Gastroesophageal sphincter (tissue), 3 donors: ENCODE measurements around the gene SOWAHB.

Experiments
- POLR2A ChIP-seq, 2 donors: fragments of 450-650 bp; IDR thresholded peaks; one replicate each; pipeline ENCODE4 v1.6.1; 2017; ENCODE audit warnings: antibody characterized with exemption in 2 of 2, mild to moderate bottlenecking in 2 of 2, moderate library complexity in 1 of 2
- POLR2AphosphoS5 ChIP-seq: sonication (generic); formaldehyde crosslinking; IDR thresholded peaks from one replicate; pipeline ENCODE4 v1.6.1; 2017; ENCODE audit warnings: antibody characterized with exemption
- TF ChIP-seq, protein P1 (sequence below), 4 experiments: fragments of 200-600 bp in 2 of 4; fragments of 450-650 bp in 2 of 4; sonication (generic) in 1 of 4; IDR thresholded peaks; one replicate each; pipeline ENCODE4 v1.5.1; 2017 to 2019; ENCODE audit warnings: antibody characterized with exemption in 4 of 4, mild to moderate bottlenecking in 2 of 4, moderate library complexity in 2 of 4

DNA sequence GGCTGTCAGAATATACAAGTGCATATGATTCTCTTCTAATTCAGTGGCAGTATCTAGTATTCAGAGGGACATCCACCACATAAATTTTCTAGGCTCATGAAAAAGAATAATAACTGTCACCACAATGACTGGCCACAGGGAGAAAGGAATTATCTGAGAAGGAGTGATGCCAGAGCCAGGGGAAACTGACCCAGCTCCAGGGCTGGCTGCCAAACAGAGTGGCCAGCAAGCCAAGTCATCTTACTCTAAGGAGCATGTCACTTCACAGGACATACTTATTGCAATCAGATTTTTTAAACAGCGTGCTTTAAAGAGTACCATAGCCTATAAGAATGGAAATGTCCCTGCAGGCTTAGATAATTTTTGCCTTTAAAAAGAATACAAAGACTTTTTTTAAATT is 45.8 kb upstream of the SOWAHB start:
- TF ChIP-seq, protein P1, sequence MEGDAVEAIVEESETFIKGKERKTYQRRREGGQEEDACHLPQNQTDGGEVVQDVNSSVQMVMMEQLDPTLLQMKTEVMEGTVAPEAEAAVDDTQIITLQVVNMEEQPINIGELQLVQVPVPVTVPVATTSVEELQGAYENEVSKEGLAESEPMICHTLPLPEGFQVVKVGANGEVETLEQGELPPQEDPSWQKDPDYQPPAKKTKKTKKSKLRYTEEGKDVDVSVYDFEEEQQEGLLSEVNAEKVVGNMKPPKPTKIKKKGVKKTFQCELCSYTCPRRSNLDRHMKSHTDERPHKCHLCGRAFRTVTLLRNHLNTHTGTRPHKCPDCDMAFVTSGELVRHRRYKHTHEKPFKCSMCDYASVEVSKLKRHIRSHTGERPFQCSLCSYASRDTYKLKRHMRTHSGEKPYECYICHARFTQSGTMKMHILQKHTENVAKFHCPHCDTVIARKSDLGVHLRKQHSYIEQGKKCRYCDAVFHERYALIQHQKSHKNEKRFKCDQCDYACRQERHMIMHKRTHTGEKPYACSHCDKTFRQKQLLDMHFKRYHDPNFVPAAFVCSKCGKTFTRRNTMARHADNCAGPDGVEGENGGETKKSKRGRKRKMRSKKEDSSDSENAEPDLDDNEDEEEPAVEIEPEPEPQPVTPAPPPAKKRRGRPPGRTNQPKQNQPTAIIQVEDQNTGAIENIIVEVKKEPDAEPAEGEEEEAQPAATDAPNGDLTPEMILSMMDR (IDR thresholded peaks at IDR 0.05), result no peak
- no peak for TF ChIP-seq POLR2AphosphoS5
- TF ChIP-seq POLR2A (IDR thresholded peaks at IDR 0.05), result no peak
